HG02840 (cell line): ENCODE data around the gene R3HCC1L.

Experiments used
- ATAC-seq: cut with Tn5 transposase; IDR thresholded peaks from one replicate; pipeline ENCODE4 v1.9.1; 2021; ENCODE audit warnings: mild to moderate bottlenecking, moderate library complexity, moderate number of reproducible peaks; ENCODE audit not compliant: unreplicated experiment, low FRiP score

The R3HCC1L gene

DNA sequence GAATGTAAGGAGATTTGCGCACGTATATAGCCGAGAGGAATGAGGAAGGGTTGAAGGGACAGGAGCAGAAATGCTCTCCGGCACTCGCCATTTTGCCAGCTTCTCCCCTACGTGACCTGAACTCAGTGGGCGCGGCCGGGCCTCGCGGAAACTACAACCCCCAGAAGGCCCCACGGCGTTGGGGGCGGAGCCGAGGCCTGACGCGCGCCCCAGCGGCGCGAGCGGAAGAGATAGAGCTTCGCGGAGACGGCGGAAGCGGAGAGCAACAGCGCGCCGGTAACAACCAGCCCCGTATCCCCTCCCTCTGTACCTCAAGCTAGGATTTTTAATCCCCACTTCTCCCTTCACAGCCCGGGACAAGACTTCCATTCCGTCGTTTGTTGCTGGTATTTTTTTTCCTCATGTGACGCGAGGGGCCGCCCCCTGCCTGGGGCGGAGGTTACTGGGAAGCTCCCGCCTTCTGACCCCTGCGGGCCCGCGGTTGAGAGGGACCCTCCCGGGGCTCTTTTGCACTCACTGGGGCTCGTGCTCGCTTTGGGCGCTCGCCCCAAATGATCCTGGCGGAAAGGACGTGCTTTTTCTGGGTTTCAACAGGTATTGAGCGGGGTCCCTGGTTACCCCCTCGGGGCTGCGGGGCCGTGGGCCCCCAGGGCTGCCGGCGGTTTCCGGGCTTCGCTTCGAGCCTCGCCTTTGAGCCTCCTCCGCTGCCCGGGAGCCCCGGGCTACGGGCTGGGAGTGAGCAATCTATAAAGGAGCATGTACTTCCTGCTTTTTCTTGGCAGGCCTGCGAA lies at the start of gene R3HCC1L:
TSS of gene R3HCC1L (plus strand) at position 227 of the 791 bp plus-strand sequence. CDS start 73,458 bp downstream, outside the sequence.
- peak; percentile 82 for ATAC-seq

DNA sequence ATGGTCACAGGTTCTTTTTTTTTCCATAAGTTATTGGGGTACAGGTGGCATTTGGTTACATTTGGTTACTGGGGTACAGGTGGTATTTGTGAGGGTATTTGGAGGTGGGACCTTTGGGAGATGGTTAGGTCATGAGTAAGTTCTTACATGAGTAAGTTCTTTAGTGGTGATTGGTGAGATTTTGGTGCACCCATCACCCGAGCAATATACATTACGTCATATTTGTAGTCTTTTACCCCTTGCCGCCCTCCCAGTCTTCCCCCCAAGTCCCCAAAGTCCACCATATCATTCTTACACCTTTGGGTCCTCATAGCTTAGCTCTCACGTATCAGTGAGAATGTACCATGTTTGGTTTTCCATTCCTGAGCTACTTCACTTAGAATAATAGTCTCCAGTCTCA lies 49.2 kb upstream of the R3HCC1L start:
- no peak for ATAC-seq

DNA sequence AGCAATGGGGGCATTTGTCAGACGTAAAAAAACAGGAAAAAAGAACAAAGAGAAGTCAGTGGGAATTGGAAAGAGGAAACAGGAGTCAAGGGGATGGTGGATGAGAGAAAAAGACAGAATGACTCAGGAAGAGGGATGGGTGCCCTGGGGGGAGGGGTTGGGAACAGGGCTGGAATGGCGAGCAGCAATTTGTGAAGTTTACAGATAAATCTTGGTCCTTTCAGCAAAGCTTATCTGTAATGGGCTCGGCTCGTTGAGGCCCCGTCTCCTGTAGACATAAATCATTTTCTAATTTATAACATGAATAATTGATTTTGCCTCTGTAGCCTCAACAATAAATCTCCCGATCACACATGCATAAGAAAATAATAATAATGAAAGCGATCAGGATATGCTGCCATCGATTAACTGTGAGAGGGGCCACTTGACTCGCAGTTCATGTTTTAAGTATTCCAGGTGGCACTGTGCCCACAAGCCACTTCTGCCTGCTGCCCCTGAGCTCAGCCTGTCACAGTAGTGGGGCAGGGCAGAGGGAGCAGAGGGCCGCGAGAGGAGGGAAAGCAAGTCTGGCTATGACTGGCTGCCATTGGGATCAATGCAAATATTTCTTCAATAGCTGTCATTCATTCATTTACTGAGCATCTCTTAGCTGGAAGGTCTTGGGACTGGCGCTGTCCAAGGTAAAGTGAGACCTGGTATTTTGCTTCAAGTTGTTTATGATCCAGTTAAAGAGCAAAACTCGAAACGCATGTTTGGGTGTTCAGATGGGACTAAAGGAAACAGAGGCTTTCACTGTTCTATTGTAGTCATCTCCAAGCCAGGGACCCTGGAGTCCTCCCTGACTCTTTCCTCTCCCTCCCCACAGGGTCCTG lies 47.4 kb upstream of the R3HCC1L start:
- ATAC-seq, result no peak

DNA sequence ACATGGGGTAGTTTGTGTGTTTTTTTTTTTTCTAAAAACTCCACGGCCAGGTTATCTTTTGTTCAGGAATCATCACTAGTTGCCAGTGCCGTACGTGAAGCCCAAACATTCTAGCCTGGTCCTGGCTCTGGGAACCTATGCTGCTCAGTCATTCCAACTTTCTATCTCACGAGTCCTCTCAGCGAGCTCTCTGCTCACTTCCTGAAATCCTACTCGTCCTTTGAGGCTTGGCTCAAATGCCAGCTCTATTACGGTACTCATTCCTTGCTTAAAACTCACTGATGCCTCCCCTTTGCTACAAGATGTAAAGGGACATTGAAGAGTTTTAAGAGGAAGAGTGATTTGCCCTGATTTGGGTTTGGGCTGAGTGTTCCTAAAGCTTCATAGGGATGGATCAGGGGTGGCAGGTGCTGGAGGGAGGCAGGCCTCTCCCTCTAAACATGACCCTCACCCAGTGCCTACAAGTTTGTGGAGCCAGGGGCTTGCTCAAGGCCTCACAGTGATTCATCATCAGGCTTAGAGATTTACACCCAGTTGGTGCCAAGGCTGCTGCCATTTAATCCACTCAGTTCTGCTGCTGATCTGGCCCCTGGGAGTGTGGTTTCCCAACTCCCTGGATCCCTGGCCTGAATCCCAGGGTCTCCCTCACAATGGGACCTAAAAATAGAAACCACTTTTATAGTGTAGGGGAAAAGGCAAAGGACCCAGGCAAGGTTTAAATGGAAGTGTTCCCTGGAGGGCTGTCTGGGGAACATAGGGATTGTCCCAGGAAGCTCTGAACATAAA lies 46.1 kb upstream of the R3HCC1L start:
- no peak for ATAC-seq

DNA sequence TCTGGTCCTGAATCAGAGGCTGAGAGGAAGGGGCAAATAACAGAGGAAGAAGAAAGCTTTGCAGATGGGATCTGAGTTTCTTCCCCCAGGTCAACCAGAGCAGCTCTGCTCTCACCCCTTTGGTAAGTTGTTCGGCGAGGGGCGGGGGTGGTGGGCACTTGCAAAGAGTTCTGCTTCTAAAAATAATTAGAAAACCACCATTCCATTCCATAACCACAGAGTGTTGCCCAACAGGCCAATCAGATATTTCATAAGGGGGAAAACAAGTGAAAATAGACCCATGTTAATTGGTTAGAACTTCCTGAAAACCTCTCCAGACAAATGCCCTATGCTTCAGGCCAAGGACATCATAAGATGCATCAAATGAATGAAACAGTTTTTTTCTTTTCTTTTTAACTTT lies 43.6 kb upstream of the R3HCC1L start:
- ATAC-seq, result no peak

DNA sequence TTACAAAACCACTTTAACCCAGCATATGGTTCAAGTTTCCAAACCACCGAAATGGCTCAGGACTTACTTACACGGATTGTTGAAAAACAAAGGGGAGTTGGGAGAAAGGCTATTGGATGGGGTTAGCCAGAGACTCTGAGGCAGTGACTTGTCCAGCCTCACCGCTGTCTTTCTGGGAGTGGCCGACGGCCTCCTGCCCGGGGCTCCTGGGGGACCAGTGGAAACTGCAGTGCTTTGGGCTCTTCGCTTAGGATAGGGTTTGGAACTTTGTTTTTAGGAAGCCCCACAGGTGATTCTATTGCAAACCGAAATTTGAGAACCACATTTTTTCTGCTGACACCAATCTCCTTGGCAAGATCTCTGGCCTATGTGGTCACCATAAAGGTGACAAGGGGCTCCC lies 38.1 kb upstream of the R3HCC1L start:
- no peak for ATAC-seq

DNA sequence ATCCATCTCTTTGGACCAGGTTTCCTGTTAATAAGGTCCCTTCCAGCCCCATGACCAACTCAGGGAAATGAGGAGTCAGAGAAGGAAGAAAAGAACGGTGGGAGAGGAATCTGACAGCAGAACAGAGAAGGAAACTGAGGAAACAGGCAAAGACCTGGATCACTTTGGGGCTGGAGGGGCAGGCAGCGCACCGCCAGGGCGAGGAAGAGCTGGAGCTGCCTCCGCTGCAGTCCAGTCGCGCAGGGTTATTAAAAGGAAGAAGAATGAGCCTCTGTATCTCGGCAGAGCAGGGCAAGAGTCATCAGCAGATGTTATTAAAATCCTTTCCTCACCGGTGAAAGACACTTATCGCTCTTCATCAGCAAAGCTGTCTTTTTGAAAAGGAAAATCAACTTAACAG lies 37.7 kb upstream of the R3HCC1L start:
- no peak for ATAC-seq

DNA sequence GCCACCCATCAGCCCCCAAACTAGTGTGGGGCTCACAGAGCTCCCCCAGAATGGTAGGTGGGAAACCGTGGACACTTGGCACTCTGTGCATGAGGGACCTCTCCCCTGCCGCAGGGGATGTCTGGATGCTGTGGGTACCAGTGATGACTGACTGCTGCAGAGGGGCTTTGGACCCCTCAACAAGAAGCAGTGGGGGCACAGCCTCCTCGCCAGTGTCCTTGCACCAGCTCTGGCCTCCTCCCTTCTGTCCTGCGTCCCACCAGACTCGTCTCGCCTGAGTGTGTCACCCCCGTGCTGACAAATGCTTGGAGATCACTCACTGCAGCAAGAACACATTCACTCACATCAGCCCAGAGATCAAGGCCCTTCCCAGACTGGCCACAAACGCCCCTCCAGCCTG lies 37.3 kb upstream of the R3HCC1L start:
- no peak for ATAC-seq

DNA sequence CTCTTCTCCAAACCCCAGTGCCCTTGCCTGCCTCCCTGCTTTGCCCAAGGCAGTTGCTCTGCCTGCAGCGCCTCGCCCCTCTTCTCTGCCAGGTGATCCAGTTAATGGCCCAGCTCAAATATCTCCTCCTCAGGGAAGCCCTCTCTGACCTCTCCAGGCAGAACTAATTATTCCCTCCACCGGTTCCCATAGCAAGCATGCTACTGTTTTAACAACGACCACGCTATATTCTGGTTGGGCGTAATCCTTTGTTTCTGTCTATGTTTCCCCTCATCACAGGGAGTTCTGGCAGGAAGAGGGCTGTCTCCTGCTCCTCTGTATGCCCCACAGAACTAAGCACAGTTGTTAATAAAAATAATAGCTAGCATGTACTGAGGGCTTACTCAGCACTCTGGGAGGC lies 36.8 kb upstream of the R3HCC1L start:
- ATAC-seq, result no peak

DNA sequence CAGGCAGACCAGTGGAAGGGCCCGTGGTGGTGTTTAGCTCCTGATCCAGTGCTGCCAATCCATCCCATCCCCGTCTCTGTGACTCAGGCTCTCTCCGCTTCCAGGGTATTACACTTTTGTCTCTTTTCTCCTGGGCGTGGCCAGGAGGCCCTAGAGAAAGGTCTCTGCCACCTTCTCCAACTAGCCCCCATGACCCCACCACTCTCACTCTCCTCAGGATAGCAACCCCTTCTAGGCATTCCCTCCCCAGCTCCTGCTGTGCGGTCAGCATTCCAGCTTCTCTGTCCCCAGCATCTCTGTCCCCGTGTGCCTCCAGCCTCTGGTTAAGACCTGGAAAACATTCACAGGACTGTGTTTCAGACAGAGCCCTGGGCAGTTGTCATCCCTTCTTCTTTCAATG lies 36.2 kb upstream of the R3HCC1L start:
- ATAC-seq, result no peak

DNA sequence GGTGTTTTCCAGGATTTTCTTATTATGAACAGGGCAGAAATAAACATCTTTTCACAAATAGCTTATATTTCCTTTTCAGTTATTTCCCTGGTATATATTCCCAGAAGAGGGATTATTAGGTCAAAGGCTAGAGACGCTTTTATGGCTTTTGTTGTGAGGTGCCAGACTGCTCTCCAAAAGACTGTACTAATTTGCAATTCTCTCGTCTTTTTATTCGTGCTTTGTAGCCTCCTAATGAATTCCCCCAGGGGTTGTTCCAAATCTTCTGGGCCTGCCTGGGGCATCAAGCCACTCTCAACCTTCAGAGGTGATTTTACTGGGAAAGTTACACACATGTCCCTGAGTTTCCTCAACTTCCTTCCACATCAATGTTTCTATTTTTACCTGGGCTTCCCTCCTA lies 34.0 kb upstream of the R3HCC1L start:
- ATAC-seq, result no peak

DNA sequence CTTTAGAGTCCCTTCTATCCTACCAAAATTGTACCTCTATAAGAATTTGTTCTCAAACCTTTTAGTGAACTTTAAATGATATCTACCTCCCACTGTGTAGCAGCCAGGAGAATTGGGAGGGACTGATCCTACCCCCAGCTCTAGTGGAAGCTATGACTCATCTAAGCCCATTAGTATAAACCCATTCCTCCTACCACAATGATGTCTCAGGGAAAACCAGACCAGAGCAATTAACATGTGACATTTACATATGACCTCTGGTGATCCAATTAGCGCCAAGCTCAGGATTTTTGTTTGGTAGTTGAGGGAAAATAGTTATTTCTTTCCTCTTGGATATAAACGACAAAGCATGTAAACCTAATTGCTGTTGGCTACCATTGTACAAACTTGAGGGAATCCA lies 33.1 kb upstream of the R3HCC1L start:
- ATAC-seq, result no peak

DNA sequence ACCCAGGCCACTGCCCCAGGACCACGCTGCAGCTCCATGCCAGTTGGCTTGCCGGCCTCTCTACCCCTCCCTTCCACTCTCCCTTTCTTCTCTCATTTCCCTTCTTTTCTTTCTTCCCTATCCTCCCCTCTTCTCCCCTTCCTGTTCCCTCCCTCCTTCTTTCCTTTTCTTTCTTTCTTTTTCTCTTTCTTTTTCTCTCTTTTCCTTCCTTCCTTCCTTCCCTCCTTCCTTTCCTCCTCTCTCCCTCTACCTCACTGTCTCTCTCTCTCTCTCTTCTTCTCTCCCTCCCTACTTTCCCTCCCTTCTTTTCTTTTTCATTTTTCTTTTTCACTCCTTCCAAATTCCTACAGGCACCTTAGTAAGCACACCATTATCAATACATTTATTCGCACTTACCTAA lies 30.3 kb upstream of the R3HCC1L start:
- no peak for ATAC-seq

DNA sequence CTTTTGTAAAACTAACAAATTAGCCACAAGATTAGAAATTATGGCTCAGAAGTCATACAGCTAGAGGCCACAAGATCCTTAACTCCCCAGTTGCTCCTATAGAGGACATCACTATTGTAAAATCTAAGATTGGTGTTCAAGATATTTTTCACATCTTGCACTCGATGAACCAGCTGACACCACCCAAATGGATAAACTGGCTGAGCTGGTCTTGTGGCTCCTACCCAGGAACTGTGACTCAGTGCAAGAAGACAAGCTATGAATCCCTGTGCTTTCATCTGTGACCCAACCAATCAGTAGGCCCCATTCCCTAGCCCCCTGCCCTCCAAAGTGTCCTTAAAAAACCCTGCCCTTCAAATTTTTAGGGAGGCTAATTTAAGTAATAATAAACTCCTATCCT lies 27.9 kb upstream of the R3HCC1L start:
- ATAC-seq, result no peak

DNA sequence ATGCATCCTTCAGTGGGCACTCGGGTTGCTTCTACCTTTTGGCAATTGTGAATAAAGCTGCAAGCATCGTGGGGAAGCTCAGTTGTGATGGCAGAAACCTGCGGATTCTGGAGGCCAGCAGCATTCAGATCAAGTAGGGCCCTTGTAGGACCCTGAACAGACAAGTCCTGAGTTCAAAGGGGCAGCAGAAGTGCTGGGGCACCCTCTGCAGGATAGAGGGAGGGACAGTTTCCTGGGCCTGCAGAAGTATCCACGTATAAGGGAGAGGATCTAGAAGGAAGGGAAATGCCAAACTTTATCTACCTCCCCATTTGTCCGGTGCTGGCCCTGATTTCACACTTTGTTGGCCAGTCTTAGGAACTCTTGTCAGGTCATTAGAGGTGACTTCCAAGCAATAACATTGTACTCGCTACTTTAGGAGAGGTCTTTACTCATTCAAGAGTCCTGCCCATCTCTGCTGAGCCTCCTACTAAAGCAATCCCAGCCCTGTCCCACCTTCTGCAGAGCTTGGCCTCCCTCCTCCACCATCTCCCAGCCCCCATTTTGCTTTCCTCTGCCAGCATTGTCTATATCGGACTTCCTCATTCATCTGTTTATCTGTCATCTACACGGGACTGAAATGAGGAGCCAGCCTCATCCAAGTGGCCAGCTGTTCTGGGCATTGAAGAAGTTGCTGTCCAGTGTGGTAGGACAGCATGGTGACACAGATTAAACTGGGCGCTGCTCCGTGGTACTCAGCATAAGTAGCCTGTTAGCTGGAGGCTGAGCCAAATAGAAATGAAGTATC lies 26.6 kb upstream of the R3HCC1L start:
- ATAC-seq, result no peak

DNA sequence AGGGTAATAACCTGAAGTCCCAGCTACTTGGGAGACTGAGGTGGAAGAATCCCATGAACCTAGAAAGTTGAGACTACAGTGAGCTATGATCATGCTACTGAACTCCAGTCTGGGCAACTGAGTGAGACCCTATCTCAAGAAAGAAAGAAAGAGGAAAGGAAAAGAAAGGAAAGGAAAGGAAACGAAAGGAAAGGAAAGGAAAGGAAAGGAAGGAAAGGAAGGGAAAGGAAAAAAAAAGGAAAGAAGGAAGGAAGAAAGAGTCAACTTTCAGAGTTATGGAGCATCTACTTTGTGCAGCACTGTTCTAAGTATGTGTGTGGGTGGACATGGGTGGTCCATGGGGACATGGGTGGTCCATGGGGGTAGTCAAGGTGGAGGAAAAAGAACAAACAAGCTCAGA lies 24.1 kb upstream of the R3HCC1L start:
- no peak for ATAC-seq

DNA sequence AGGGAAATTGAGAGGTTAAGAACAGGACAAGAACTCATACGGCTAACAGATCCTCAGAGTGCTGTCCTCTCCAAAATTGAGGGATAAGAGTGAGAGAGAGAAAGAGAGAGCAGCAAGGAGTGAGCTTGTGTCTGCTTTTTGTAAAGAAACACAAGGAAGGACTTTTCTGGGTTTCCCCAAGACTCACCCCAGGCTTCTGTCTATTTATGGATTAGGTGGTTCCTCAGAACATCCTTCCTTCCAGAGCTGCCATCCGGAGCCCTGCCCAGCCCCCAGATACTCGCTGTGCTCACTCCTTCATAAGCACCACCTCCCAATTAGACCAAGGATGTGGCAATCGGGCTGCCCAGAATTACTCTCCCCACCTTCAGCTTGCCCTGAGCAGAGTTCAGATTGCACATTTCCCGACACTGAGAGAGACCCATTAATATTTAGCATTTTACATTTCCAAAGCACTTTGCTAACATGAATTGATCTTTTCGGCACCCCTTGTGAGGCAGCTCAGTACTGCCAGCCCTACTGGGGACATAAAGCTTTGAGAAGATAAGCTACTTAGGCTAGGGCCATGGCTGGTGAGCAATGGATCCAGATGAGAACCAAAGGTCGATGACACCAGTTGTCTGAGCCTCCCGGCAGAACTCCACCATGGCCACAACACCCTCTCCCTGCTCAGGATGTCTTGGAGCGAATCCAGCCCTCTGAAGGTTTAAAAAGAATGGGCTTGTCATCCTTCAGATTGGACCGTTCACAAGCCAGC lies 19.2 kb upstream of the R3HCC1L start:
- ATAC-seq, result no peak

DNA sequence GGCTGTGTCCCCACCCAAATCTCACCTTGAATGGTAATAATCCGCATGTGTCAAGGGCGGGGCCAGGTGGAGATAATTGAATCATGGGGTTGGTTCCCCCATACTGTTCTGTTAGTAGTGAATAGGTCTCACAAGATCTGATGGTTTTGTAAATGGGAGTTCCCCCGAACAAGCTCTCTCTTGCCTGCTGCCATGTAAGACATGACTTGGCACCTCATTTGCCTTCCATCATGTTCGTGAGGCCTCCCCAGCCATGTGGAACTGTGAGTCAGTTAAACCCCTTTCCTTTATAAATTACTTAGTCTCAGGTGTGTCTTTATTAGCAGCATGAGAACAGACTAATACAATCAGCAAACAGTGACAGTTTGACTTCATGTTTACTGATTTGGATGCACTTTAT lies 14.6 kb upstream of the R3HCC1L start:
- ATAC-seq, result no peak

DNA sequence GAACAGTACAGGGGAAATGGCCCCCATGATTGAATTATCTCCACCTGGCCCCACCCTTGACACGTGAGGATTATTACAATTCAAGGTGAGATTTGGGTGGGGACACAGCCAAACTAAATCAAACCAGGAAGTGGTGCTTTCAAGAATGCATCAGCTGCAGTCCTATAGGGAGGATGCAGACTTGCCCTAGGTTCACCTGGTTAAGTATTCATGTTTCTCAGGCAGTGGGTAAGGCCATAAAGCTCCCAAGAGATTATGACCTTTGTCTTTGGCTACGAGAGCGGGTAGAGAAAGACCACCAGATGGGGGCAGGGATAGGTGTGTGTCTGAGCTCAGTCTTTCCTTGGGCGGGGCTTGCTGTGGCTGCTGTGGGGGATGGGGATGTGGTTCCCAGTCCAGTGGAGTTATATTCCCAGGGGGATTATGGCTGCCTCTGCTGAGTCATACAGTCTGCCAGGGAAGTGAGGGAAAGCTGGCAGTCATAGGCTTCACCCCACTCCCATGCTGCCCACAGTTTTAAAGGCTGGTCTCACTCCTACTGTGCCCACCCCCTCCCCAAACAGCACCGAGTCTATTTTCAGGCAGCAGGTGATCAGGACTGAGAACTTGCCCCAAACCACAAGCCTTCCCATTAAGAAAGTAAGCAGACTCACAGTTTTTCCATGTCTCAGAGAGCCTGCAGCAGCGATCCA lies 8.4 kb upstream of the R3HCC1L start:
- no peak for ATAC-seq
